Activated CD8-positive, alpha-beta memory T cell treated with anti-CD3 and anti-CD28 coated beads, Interleukin-2, amount 50 U/mL, for 24 hours (primary cell): Measurements from ENCODE around the gene C1QTNF2.
"Not testable (repeated sequence)": the region's sequence is repeated elsewhere in the genome, so short reads cannot be mapped to it uniquely, and the experiment has no call there.

Source experiments
- DNase-seq: peaks from one replicate; pipeline ENCODE4 v3.0.0-alpha.2; 2020; ENCODE audit errors: extremely low read depth

The C1QTNF2 gene

DNA sequence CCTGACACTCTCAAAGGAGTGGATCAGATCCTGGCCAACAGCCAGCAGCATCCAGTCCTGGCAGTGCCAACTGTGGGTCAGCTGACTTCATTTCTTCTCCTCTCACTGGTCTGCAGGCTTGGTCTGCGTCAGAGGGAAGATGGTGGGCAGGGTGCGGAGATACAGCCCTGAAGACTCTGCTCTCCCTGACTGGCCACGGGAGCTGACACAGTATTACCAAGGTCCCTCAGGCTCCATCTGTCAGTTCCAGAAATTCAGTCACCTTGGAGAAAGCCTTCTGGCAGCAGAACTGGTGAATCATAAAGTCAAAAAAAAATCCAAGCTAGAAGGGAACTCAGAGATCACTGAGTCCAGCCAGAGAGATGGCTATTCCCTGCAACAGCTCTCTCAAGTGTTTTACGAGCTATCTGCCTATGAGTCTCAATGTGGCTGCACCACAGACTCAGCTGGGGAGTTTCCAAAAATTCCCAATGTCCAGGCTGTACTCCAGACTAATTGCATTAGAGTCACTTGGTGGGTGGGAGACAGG lies 27.9 kb downstream of the C1QTNF2 start:
- no peak for DNase-seq

- DNase-seq: no peak
Measured at GRCh38 chr5:160341309-160341870, 29.0 kb downstream of the C1QTNF2 start.

- not testable (repeated sequence) for DNase-seq
Measured at GRCh38 chr5:160340513-160340912, 29.9 kb downstream of the C1QTNF2 start.

DNA sequence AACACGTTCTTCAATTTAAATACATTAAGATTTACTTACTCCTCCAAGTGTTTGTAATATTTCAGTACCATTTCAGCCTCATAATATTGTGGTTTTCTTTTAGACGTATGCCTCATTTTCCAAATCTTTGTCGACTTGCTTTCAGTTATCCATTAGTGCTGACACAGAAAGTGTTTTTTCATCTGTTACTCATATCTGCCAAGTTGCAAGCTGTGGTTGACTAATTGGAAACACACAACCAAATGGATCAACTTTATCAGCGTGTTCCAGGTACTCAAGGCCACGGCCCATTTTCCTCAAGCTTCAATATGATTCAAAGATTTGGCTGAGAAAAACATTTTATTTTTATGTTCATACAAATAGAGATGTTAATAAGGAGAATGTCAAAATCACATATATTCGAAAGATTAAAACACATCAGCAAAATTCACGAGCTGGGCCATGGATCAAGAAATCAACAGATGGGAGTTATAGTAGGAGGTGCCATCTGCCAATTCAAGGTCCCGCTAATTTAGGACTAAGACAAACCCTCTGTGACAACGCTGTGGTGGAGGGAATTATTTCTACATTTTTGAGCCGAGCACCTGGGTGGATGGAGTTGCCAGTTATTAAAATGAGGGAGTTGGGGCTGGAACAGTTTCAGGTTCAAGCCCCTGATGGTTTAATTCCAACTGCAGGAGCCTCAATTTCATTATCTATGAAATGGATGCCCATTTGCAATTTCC lies 30.9 kb downstream of the C1QTNF2 start:
- DNase-seq: no peak

DNA sequence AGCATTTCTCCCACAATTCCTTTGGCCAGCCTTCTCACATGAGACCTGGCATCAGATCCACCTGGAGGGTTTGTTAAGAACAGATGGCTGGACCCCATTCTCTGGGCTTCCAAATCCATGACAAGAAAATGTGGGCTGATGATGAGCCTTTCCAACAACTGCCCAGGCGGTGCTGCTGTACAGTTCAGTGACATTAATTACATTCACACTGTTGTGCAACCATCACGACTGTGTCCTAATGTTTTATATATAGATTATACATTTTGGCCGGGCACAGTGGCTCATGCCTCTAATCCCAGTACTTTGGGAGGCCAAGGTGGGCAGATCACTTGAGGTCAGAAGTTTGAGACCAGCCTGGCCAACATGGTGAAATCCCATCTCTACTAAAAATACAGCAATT lies 35.7 kb downstream of the C1QTNF2 start:
- DNase-seq: not testable (repeated sequence)

DNA sequence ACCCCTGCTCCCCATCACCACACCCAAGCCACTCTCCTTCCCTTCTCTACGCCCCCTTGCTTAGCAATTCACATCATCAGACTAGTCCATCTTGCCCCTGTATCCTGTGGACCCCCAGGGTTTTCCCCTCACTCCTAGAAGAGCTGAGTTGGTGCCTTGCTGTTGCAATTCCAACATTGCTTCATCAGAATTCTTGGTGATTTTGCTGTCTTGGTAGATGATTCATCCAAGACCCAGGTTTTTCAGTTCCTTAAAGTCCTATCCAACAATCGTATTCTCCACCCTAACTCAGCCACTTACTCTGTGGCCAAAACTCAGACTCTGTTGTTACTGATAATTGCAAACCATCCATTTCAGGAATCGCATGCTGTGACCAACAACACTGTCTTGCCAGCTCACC lies 36.7 kb downstream of the C1QTNF2 start:
- DNase-seq: no peak

- DNase-seq: no peak
Measured at GRCh38 chr5:160330212-160330611, 40.2 kb downstream of the C1QTNF2 start.

DNA sequence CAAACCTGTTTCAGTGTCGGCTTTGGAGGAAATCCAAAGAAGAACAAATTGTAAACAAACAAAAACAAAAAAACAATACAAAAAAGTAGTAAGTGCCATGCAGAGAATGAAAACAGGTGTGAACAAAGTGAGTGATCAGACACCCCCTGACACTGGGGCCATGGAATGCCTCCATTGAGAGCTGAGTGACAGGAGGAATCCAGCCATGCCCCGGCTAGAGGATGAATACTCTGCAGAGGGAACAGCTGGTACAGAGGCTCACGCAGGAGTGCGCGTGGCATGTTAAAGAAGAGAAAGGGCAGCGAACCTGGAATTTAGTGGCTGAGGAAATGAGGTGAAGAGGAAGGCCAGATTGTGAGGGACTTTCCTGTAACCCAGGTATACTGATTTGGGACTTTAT lies 42.6 kb downstream of the C1QTNF2 start:
- no peak for DNase-seq

DNA sequence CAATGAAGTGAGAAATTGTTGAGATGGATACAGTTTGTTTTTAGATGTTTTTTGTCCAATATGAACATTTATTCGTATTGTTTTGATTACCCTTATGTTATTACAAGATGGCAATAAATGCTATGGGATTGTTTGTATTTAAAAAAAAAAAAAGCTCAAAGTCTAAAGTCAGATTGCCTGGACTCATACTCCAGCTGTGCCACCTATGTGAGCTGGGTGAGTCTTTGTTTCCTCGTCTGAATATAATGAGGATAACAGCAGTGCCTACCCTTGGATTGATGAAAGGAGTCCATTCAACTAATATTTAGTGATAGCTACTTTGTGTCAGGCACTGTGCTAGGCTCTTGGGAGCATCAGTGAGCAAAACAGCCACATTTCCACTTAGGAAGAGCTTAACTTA lies 43.4 kb downstream of the C1QTNF2 start:
- DNase-seq: no peak

DNA sequence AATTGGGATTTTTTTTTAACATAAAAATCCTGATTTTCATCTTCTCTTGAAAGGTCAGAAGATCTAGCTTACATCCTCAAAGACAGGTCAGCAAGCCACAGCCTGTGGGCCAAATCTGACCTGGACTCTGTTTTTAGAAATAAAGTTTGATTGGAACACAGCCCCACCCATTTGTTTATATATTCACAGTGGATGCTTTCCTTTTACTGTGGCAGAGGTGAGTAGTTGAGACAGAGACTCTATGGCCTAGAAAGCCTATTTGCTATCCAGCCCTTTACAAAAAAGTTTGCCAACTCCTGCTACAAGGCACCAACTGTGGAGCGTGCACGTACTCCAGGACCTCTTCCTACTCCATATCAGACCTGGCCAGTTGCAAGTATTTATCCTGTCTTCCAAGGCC lies 44.7 kb downstream of the C1QTNF2 start:
- no peak for DNase-seq

DNA sequence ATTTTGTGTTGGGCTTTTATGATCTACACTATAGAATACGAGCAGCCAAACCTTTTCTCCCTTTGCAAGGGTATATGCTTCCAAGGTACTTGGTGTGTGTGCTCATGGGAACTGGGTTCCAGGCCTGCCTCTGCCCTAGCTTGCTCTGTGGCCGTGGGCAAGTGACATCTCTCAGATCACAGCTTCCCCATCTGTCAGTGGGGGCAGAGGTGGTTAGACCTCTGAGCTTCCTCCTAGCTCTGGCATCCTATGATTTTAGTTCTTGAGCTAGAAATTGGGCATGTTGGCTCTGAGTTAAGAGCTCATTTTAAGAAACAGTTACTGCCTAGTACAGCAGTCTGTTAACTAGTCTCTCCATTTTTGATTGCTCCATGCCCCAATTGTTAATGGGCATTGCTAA lies 45.5 kb downstream of the C1QTNF2 start:
- DNase-seq: no peak

DNA sequence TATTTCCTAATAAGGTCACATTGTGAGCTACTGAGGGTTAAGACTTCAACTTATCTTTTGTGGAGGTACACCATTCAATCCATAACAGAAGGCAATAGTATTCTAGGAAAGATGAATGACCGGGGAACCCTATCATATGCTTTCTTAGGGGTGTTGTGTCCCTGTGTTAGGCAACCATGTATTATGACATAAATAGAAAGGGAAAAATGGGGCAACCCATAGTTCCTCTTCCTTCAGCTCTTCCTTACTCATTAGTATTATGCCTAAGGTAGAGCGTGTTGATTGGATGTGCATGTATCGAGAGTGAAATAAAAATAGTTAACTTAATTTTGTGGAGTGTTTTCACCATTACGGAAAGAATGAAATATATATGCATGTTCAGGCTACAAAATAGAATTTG lies 52.0 kb downstream of the C1QTNF2 start:
- DNase-seq: no peak

DNA sequence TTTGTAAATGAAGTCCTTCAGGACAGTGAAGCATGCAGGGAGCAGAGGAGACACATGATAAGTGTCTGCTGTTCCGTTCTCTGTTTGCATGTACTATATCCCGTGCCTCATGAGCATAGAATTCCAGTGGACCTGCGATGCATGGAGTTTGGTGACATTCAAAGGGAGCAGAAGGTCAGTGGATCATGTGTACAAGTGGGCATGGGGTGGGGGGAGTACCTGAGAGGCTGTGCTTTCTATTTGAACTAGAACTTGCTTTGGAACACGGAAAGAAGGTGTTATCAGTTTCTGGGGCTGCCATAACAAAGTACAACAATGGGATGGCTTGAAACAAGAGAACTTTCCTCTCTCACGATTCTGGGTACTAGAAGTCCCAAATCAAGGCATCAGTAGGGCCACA lies 53.0 kb downstream of the C1QTNF2 start:
- DNase-seq: no peak

DNA sequence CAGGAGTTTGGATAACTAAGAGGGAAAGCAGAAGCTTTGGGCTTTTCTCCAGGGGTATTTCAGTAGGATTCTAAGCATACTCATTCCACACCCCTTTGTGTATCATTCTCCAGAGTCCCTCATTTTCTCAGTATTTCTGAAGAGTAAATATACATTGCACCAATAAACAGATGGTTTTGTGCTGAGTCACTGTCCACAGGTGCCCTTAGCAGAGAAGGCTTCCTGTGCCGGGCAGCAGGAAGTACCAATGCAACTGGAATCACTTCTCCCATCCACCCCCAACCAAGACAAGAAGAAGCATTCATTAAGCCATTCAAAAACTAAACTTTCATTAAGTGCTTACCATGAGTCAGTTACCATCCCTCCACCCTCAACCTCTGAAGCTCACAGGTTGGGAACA lies 54.5 kb downstream of the C1QTNF2 start:
- DNase-seq: no peak

GRCh38 chr5:160312960-160313727 lies 57.3 kb downstream of the C1QTNF2 start:
- DNase-seq: no peak

DNA sequence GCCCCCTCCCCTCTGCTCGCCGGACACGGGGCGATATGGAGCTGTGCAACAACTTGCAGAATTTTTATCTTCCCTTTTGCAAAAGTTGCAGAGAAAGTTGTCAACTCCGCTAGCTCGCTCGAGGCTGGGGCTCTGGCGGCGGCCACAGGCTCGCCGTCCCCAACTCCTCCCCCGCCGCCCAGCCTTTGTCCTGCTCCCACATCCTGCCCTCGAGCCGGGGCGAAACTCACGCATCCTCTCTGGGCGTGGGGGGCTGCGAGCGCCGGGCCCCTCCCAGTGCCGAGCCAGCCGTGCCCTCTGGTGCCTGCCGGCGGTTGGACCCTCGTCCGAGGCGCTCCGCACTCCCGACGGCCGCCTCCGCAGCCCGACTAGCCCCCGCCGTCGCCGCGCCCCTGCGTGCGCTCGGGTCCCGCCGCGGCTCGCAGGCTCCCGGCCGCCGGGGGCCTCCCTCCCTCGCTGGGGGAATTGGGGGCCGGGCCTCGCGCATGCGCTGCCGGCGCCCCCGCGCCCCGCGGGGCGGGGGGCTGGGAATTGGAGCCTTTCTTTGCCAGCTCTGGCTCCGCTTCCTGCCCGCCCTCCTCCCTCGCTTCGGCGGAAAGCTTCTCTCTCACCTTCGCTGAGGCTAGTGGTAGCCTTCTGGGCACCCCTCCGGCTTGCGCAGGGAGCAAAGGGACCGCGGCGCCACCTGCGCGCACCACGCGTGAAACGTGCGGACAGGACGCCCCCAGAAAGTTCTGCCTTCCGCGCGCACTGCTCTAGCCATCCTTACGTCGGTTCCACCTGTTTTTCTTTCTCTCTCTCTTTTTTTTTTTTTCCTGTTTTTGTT lies 58.1 kb downstream of the C1QTNF2 start, which contains the start of gene CCNJL:
CCNJL (minus strand) TSS at position 431 of the 826 bp plus-strand sequence. CDS start 641 bp downstream, outside the sequence.
- no peak for DNase-seq

DNA sequence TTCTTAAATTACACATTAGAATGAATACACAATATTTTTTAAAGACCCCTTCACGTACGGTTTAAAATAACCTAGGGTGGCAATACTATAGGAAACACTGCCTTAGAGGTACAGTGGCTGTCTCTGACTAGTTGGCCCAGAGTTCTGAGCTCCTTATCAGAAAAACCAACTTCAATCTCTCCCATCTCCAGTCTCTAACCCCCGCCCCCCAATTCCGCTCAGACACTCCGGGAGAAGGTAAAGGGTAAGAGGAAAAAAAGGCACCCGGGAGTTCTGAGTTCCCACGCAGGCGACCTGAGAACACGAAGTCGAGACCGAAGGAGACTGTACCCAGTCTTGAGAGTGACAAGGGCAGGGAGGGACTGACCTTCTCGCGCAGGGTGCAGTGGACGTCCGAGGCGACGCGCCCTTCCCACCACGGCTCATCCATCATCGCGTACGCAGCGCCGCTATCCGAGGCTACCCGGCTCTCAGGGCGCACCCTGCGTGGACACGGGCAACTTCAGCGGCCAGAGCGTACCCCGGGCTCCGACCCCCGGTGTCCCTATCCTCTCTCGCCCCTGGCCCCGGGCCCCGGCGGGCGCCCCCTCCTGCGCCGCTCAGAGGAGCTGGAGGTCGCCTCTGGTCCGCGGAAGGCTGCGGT lies 58.8 kb downstream of the C1QTNF2 start:
- DNase-seq: no peak

DNA sequence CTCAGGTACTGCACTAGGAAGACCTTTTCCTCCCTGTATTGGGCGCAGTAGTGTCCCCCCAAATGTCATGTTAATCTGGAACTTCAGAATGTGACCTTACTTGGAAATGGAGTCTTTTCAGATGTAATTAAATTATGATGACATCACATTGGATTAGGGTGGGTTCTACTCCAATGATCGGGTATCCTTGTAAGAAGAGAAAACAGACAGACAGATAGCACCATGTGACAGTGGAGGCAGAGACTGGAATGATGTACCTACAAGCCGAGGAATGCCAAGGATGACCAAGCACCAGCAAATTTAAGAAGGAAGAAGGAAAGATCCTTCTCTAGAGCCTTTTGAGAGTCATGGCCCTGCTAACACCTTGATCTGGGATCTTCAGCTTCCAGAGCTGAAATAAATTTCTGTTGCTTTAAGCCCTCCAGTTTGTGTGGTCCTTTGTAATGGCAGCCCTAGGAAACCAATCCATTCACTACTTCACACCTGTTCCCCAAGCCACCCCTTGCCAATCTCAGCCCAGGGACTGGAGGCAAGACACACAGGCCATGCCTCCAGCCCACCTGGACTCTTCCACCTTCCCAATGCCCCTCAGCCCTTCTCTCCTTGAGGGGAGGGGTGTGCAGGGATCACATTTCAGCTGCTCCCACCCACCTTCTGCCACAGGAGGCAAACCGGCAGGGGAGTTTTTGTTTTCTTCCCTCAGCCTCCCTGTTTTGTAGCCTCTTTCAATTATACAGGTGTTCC lies 59.7 kb downstream of the C1QTNF2 start:
- DNase-seq: no peak

- no peak for DNase-seq
Measured at GRCh38 chr5:160310140-160310539, 60.3 kb downstream of the C1QTNF2 start.

DNA sequence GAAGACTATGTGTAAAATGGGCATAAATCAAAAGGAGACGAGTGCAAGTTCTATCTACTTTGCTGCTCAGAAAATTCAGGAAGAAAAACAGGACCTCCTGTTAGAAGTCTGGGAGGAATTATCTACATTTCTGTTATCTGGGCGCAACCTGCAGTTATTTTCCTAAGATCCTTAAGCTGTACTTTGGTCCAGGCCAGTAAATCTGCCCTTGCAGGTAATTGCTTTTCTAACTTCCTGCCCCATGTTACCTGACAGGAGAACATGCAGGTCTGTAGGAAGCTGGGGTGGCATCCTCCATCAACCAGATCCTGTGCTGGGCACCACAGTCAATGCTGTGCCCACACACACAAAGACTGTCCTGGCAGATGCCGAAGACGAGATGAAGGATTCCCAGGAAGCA lies 63.7 kb downstream of the C1QTNF2 start:
- DNase-seq: no peak

GRCh38 chr5:160305319-160305718 lies 65.1 kb downstream of the C1QTNF2 start:
- DNase-seq: no peak
